Adrenal gland (tissue), 12 donors: ENCODE data around the gene ADIPOR2. TPM values are rescaled to one million over a fixed set of nuclear protein-coding genes. Genes with fewer than 3 reads are reported as not detected.

Source experiments
- DNase-seq, 7 donors: peaks; one replicate each; pipeline ENCODE4 v3.0.0-alpha.2; 2019 to 2020
- H3K27ac ChIP-seq, 5 donors: fragments of 200-600 bp; sonication (generic) in 4 of 5; 1 replicate in 3 of 5; 2 replicates in 2 of 5; pipeline versions ENCODE4 v1.5.1 to v1.8.0; 2016 to 2020; ENCODE audit warnings: mild to moderate bottlenecking in 1 of 5
- H3K27me3 ChIP-seq: fragments of 200-600 bp; 2 replicates; pipeline ENCODE4 v1.8.0; 2021
- H3K36me3 ChIP-seq, 2 donors: fragments of 200-600 bp; replicated peaks in 1 of 2; 1 replicate in 1 of 2; 2 replicates in 1 of 2; pipeline versions ENCODE4 v1.5.1 to v1.8.0; 2018 to 2022
- H3K4me1 ChIP-seq, 2 donors: fragments of 200-600 bp; replicated peaks in 1 of 2; 1 replicate in 1 of 2; 2 replicates in 1 of 2; pipeline versions ENCODE4 v1.5.1 to v1.8.0; 2018 to 2021
- H3K4me3 ChIP-seq, 4 donors: fragments of 200-600 bp; sonication (generic) in 3 of 4; one replicate each; pipeline ENCODE4 v1.5.1; 2016 to 2018
- H3K9me3 ChIP-seq, 3 donors: fragments of 200-600 bp; sonication (generic) in 1 of 3; replicated peaks in 1 of 3; 1 replicate in 2 of 3; 2 replicates in 1 of 3; pipeline versions ENCODE4 v1.5.1 to v1.8.0; 2016 to 2021
- CTCF ChIP-seq, 6 experiments: fragments of 450-650 bp in 4 of 6; fragments of 200-600 bp in 2 of 6; sonication (generic) in 1 of 6; IDR thresholded peaks; 1 replicate in 5 of 6; 2 replicates in 1 of 6; pipeline versions ENCODE4 v1.5.1 to v1.8.0; 2016 to 2021; ENCODE audit warnings: antibody characterized with exemption in 6 of 6, mild to moderate bottlenecking in 2 of 6, moderate library complexity in 1 of 6
- POLR2A ChIP-seq, 2 donors: fragments of 450-650 bp; IDR thresholded peaks; one replicate each; pipeline ENCODE4 v1.6.1; 2017; ENCODE audit warnings: antibody characterized with exemption in 2 of 2, mild to moderate bottlenecking in 2 of 2, moderate library complexity in 1 of 2
- WGBS, 4 donors: extraction: QIAGEN DNeasy Blood & Tissue Kit in 2 of 4; methylation state at CpG; one replicate each; pipeline versions ENCODE4 v1.1.5 to v1.1.7; 2013 to 2017; 5-methylcytosine and 5-hydroxymethylcytosine counted together
- intact Hi-C, 2 donors: fragments of 100-400 bp; cut with DNase I; formaldehyde crosslinking; loops; one replicate each; pipeline versions ENCODE4 v1.14.1 to v1.15.0; 2022 to 2023
- polyA plus RNA-seq, 3 donors: library from polyadenylated mRNA; stranded (reverse); fragments of 200-250 nt in 2 of 3; fragments of 350-450 nt in 1 of 3; fragmentation: Illumina TruSeq in 1 of 3; extraction: RNeasy Lipid Tissue Mini Kit (QIAGEN cat#74804) in 1 of 3; gene quantifications; one replicate each; pipeline ENCODE4 v1.2.3, GENCODE V29; 2013 to 2014
- total RNA-seq, 9 donors: library from RNA; depleted of rRNA in 4 of 9; stranded (reverse); fragments of >200 nt in 4 of 9; fragments of 120-200 nt in 1 of 9; fragmentation: NEBNext Ultra II Directional in 1 of 9; extraction: Animal tissue kit (Norgen Biotek cat#: 25700) in 1 of 9; gene quantifications; one replicate each; pipeline versions ENCODE4 v1.1.0 to v1.2.4, GENCODE V29; 2013 to 2023
- donor health status: healthy with polysubstance abuse.
- donor health status: Bipolar disorder and iron deficiency.
- donor health status: DM: yes; HTN: yes; CAD: no.
- donor health status: DM: no; HTN: no; CAD: no.
- donor health status: DM: no; HTN: no; CAD: no.
- donor health status: DM: yes; HTN: yes; CAD: no.

ADIPOR2 gene
- total and polyA plus RNA-seq, 12 donors: 46.2 to 214 (median 98.6) TPM

GRCh38 chr12:1750300-1750699 lies 59.4 kb downstream of the ADIPOR2 start:
- TF ChIP-seq POLR2A (IDR thresholded peaks at IDR 0.05): no peak
- TF ChIP-seq CTCF (IDR thresholded peaks at IDR 0.05): no peak
- 80 to 85% (median 82%) methylated on average over 3 of the region's 3 CpGs for WGBS, 4 donors
- intact Hi-C loops: no loop called here

GRCh38 chr12:1758376-1758775 lies 67.5 kb downstream of the ADIPOR2 start:
- WGBS, 4 donors: 86 to 96% (median 91%) methylated on average over 2 of the region's 2 CpGs
- H3K27ac ChIP-seq: peak overlapping the region in 2 of 5 donors; percentile 4 to 14
- TF ChIP-seq POLR2A (IDR thresholded peaks at IDR 0.05) (no peak), CTCF (IDR thresholded peaks at IDR 0.05) (no peak)
- peaks cover 0 to 9% of the 10 kb centered on the region in 2 donors for H3K36me3 ChIP-seq
- peaks cover 10 to 28% of the 10 kb centered on the region in 2 donors for H3K4me1 ChIP-seq
- H3K9me3 ChIP-seq: no peaks in the 10 kb centered on the region
- no peak overlapping the region for H3K4me3 ChIP-seq
- H3K27me3 ChIP-seq: no peaks in the 10 kb centered on the region
- DNase-seq: no peak
- intact Hi-C loops: no loop called here

More at GRCh38 chr12:1750300-1750699, 59.4 kb downstream of the ADIPOR2 start:
- no peaks in the 10 kb centered on the region for H3K27me3 ChIP-seq
- DNase-seq: no peak
- peaks cover 0 to 9% (median 0%) of the 10 kb centered on the region in 3 donors for H3K9me3 ChIP-seq
- peaks cover 0 to 7% of the 10 kb centered on the region in 2 donors for H3K36me3 ChIP-seq
- no peak overlapping the region for H3K4me3 ChIP-seq
- peaks cover 0 to under 1% of the 10 kb centered on the region in 2 donors for H3K4me1 ChIP-seq
- no peak overlapping the region for H3K27ac ChIP-seq

GRCh38 chr12:1758887-1759286 lies 68.0 kb downstream of the ADIPOR2 start:
- peaks cover 10 to 28% of the 10 kb centered on the region in 2 donors for H3K4me1 ChIP-seq
- TF ChIP-seq POLR2A (IDR thresholded peaks at IDR 0.05): no peak
- no peak for TF ChIP-seq CTCF (IDR thresholded peaks at IDR 0.05)
- peak overlapping the region in 3 of 5 donors; percentile 4 to 48 (median 14) for H3K27ac ChIP-seq
- no peaks in the 10 kb centered on the region for H3K27me3 ChIP-seq
- H3K36me3 ChIP-seq: peaks cover 0 to 9% of the 10 kb centered on the region in 2 donors
- 38 to 51% (median 47%) methylated on average over 4 of the region's 4 CpGs for WGBS, 4 donors
- no peak overlapping the region for H3K4me3 ChIP-seq
- intact Hi-C loops: no loop called here
- no peak for DNase-seq
- H3K9me3 ChIP-seq: no peaks in the 10 kb centered on the region

- WGBS, 4 donors: 58 to 75% (median 71%) methylated on average over 2 of the region's 2 CpGs
- no peak for TF ChIP-seq POLR2A (IDR thresholded peaks at IDR 0.05)
- no peak for TF ChIP-seq CTCF (IDR thresholded peaks at IDR 0.05)
Observed at GRCh38 chr12:1760566-1761382, 69.9 kb downstream of the ADIPOR2 start.

More at GRCh38 chr12:1760566-1761382, 69.9 kb downstream of the ADIPOR2 start:
- Histone ChIP-seq H3K9me3 (no peaks in the 10 kb centered on the region), H3K36me3 (no peaks in the 10 kb centered on the region), H3K27me3 (no peaks in the 10 kb centered on the region), H3K27ac (peak overlapping the region in 4 of 5 donors; percentile 16 to 47 (median 34)), H3K4me3 (no peak overlapping the region), H3K4me1 (peaks cover 10 to 28% of the 10 kb centered on the region in 2 donors)
- intact Hi-C loops: no loop called here
- DNase-seq: peak in 3 of 7 donors; percentile 39 to 49 (median 40)
